Heart left ventricle (tissue), 16 donors: ENCODE data around the gene BTN1A1. TPM values are rescaled to one million over a fixed set of nuclear protein-coding genes. Genes with fewer than 3 reads are reported as not detected.
A peak's percentile ranks its signal among the peaks of the same experiment; 100 is the strongest.

Experiments used
- ATAC-seq, 4 donors: fragments of 200-7000 bp; cut with Tn5 transposase; one replicate each; pipeline ENCODE4 v1.9.1; 2020 to 2022; ENCODE audit warnings: moderate library complexity in 4 of 4, mild to moderate bottlenecking in 3 of 4, moderate number of reproducible peaks in 1 of 4
- DNase-seq, 5 donors: peaks; one replicate each; pipeline ENCODE4 v3.0.0-alpha.2; 2020
- H3K27ac ChIP-seq, 12 donors: fragments of 200-600 bp; sonication (generic) in 4 of 12; one replicate each; pipeline versions ENCODE4 v1.5.0 to v1.8.0; 2016 to 2022; ENCODE audit warnings: mild to moderate bottlenecking in 2 of 12
- H3K27me3 ChIP-seq, 9 donors: fragments of 200-600 bp; sonication (generic) in 2 of 9; one replicate each; pipeline versions ENCODE4 v1.5.1 to v1.8.0; 2016 to 2022; ENCODE audit warnings: mild to moderate bottlenecking in 3 of 9
- H3K36me3 ChIP-seq, 9 donors: fragments of 200-600 bp; sonication (generic) in 2 of 9; one replicate each; pipeline versions ENCODE4 v1.5.0 to v1.8.0; 2018 to 2022; ENCODE audit warnings: mild to moderate bottlenecking in 2 of 9
- H3K4me1 ChIP-seq, 12 donors: fragments of 200-600 bp; sonication (generic) in 4 of 12; one replicate each; pipeline versions ENCODE4 v1.5.0 to v1.8.0; 2016 to 2022; ENCODE audit warnings: mild to moderate bottlenecking in 3 of 12
- H3K4me3 ChIP-seq, 12 donors: fragments of 200-600 bp; sonication (generic) in 4 of 12; one replicate each; pipeline versions ENCODE4 v1.5.0 to v1.8.0; 2017 to 2022; ENCODE audit warnings: mild to moderate bottlenecking in 9 of 12, moderate library complexity in 4 of 12
- H3K9me3 ChIP-seq, 12 donors: fragments of 200-600 bp; sonication (generic) in 4 of 12; one replicate each; pipeline versions ENCODE4 v1.5.0 to v1.8.0; 2016 to 2022; ENCODE audit warnings: mild to moderate bottlenecking in 1 of 12
- POLR2A ChIP-seq, 2 donors: fragments of 450-650 bp; IDR thresholded peaks; one replicate each; pipeline ENCODE4 v1.6.1; 2017; ENCODE audit warnings: antibody characterized with exemption in 2 of 2, mild to moderate bottlenecking in 2 of 2, moderate library complexity in 2 of 2
- WGBS, 4 donors: extraction: QIAGEN DNeasy Blood & Tissue Kit in 2 of 4; methylation state at CpG; one replicate each; pipeline versions ENCODE4 v1.1.5 to v1.1.7; 2013 to 2018; 5-methylcytosine and 5-hydroxymethylcytosine counted together
- intact Hi-C, 10 donors: fragments of 100-400 bp; cut with DNase I; formaldehyde crosslinking; loops; one replicate each; pipeline versions ENCODE4 v1.11.1 to v1.14.2; 2022
- polyA plus RNA-seq, 2 donors: library from polyadenylated mRNA; stranded (reverse); fragments of 200-250 nt; gene quantifications; one replicate each; pipeline ENCODE4 v1.2.3, GENCODE V29; 2013
- total RNA-seq, 9 donors: library from RNA; depleted of rRNA in 2 of 9; stranded (reverse); fragments of >200 nt in 2 of 9; fragmentation: NEBNext Ultra II Directional in 3 of 9; extraction: Animal tissue kit (Norgen Biotek cat#: 25700) in 3 of 9; gene quantifications; one replicate each; pipeline versions ENCODE4 v1.1.0 to v1.2.4, GENCODE V29; 2016 to 2023
- TF ChIP-seq, protein P1 (sequence below), 12 donors: fragments of 200-600 bp; sonication (generic) in 4 of 12; IDR thresholded peaks; one replicate each; pipeline versions ENCODE4 v1.5.0 to v1.8.0; 2018 to 2022; ENCODE audit warnings: antibody characterized with exemption in 12 of 12, mild to moderate bottlenecking in 5 of 12
- donor health status: ischemic (EF 13 %, LVEDD 7.1; RV severe dilation, severe dysfunction).
- donor health status: healthy with polysubstance abuse.
- donor health status: DM: no; HTN: yes; CAD: no.
- donor health status: DM: no; HTN: no; CAD: no.
- donor health status: ischemic (EF 25% LVEDD 6.9; RV normal size, moderate dysfunction).
- donor health status: ischemic (EF 25% LVEDD 5.7; RV mildly dilated, moderate dysfunction).
- donor health status: healthy.
- donor health status: DM: yes; HTN: yes; CAD: no.
- donor health status: ischemic (EF 35%, LVEDD 5.7; RV mildly dilated, moderate dysfunction).
- donor health status: nonischemic (EF 11% LVEDD 7.7; RV severe dilation, severe dysfunction).
- donor health status: DM: yes; HTN: yes; CAD: no.
- donor health status: PGD.
- donor health status: ischemic (EF 29% LVEDD 5.4; RV normal size, mild dysfunction).
- donor health status: nonischemic (EF 23%, LVEDD 6.1; RV moderate dilation, normal function).

Gene BTN1A1
- total and polyA plus RNA-seq, 11 donors = not detected

DNA sequence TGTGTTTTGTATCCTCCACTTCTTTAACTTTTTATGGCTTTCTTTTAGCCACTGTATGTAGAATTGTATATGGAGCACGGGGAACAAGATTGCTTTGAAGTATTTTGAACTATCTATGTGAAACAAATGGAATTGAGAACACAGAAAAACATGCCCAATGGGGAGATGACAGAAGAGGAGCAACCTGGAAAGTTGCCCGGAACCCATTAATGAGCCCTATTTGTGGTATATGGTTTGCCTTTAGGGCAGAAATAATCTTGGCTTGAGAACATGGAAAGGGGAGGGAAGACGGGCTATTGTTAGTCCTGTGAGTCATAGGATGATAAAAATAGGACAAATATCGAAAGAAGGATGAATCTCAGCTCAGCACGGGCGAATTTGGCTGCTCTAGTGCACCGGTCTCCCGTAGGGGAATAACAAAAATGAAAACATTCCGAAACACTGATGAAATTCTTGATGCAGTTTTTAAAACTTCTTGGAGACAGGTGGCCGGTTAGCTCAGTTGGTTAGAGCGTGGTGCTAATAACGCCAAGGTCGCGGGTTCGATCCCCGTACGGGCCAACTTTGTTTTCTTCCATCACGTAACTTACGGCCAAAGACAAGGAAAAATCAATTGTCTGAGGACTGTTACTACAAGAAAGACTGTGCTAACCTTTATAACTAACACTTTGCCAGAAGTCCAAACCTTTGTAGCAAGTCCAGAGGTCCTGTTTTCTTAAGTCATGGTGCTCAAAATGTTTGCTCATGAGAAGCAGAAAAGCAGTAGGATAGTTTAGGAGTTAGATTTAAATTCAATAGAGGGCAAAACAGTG is 53.7 kb downstream of the BTN1A1 start:
- DNase-seq (peak; percentile 66 to 85 (median 72)), ATAC-seq (peak; percentile 85 to 93 (median 88))
- 0 to 1% (median 0%) methylated on average over 19 of the region's 19 CpGs for WGBS, 4 donors
- Histone ChIP-seq H3K4me3 (peak overlapping the region; percentile 26 to 66 (median 60)), H3K9me3 (no peaks in the 10 kb centered on the region), H3K4me1 (peaks cover 0 to 33% (median 10%) of the 10 kb centered on the region in 12 donors), H3K27me3 (no peaks in the 10 kb centered on the region), H3K27ac (peak overlapping the region; percentile 18 to 90 (median 84)), H3K36me3 (no peaks in the 10 kb centered on the region)
- intact Hi-C loops = loop anchor here in 7 of 10 donors (1.0 to 10.0 kb wide), 10 partner anchors 14 to 921 kb away; partner anchors contain the start of genes HMGN4 (in 3 of the 7) and ZNF184 (in 1 of the 7)
- TF ChIP-seq, protein P1, sequence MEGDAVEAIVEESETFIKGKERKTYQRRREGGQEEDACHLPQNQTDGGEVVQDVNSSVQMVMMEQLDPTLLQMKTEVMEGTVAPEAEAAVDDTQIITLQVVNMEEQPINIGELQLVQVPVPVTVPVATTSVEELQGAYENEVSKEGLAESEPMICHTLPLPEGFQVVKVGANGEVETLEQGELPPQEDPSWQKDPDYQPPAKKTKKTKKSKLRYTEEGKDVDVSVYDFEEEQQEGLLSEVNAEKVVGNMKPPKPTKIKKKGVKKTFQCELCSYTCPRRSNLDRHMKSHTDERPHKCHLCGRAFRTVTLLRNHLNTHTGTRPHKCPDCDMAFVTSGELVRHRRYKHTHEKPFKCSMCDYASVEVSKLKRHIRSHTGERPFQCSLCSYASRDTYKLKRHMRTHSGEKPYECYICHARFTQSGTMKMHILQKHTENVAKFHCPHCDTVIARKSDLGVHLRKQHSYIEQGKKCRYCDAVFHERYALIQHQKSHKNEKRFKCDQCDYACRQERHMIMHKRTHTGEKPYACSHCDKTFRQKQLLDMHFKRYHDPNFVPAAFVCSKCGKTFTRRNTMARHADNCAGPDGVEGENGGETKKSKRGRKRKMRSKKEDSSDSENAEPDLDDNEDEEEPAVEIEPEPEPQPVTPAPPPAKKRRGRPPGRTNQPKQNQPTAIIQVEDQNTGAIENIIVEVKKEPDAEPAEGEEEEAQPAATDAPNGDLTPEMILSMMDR (IDR thresholded peaks at IDR 0.05) = no peak
- no peak for TF ChIP-seq POLR2A (IDR thresholded peaks at IDR 0.05)

GRCh38 chr6:26554447-26554696 is 54.3 kb downstream of the BTN1A1 start:
- H3K27ac ChIP-seq = peak overlapping the region in 11 of 12 donors; percentile 66 to 90 (median 84)
- 11 to 30% (median 21%) methylated on average over 1 of the region's 1 CpG for WGBS, 4 donors
- intact Hi-C loops = loop anchor here in 4 of 10 donors (1.0 to 10.0 kb wide), 5 partner anchors 14 to 920 kb away; partner anchors contain the start of gene ZNF184 (in 1 of the 4)

DNA sequence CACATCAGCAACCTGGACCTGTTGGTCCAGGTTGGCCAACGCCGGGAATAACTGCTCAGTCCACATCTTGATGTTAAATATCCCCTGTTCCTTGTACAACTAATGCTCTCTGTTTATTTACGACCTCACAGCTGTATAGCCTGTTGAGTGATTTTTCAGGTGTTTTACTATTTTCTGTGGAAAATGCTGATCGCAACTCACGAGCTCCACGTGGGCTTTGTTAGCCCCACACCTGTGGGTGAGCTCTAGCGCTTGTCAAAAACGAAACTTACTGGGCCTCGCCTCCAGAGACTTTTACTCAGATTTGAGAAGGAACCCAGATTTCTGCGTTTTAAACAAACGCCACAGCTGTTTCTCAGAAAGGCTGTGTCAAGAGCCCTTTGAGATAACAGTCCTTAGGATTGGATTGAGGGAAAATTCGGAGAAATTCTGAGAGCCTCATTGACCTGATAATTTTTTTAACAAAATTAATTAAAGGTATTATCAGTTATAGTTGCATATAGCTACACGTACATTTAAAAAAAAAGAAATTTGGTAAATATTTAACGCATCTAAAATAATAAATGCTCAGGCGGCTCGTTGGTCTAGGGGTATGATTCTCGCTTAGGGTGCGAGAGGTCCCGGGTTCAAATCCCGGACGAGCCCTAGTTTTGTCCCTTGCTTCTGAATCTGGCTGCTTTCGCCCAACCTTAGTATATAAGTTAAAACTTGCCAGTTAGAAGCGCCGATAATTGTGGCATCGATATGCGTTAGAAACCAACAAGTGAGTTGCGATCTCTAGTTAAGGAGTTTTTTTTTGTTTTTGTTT is 54.8 kb downstream of the BTN1A1 start:
- H3K27ac ChIP-seq = peak overlapping the region in 11 of 12 donors; percentile 66 to 90 (median 84)
- H3K9me3 ChIP-seq = no peaks in the 10 kb centered on the region
- H3K4me3 ChIP-seq = peak overlapping the region in 10 of 12 donors; percentile 46 to 66 (median 61)
- DNase-seq = no peak
- ATAC-seq = no peak
- WGBS, 4 donors = 16 to 20% (median 18%) methylated on average over 27 of the region's 27 CpGs
- no peaks in the 10 kb centered on the region for H3K27me3 ChIP-seq
- no peak for TF ChIP-seq POLR2A (IDR thresholded peaks at IDR 0.05)
- TF ChIP-seq, protein P1 (IDR thresholded peaks at IDR 0.05) = no peak
- no peaks in the 10 kb centered on the region for H3K36me3 ChIP-seq
- H3K4me1 ChIP-seq = peaks cover 0 to 31% (median 10%) of the 10 kb centered on the region in 12 donors
- intact Hi-C loops = loop anchor here in 4 of 10 donors (1.0 to 10.0 kb wide), 5 partner anchors 14 to 920 kb away; partner anchors contain the start of gene ZNF184 (in 1 of the 4)

More at GRCh38 chr6:26554447-26554696, 54.3 kb downstream of the BTN1A1 start:
- ATAC-seq (no peak), DNase-seq (no peak)
- Histone ChIP-seq H3K9me3 (no peaks in the 10 kb centered on the region), H3K4me3 (peak overlapping the region in 10 of 12 donors; percentile 46 to 66 (median 61)), H3K27me3 (no peaks in the 10 kb centered on the region), H3K36me3 (no peaks in the 10 kb centered on the region), H3K4me1 (peaks cover 0 to 33% (median 10%) of the 10 kb centered on the region in 12 donors)
- TF ChIP-seq POLR2A (IDR thresholded peaks at IDR 0.05) = no peak
- TF ChIP-seq, protein P1 (IDR thresholded peaks at IDR 0.05) = no peak
